GM19324 (cell line): ENCODE measurements around the gene GYPC.
"Not testable (repeated sequence)": the region's sequence is repeated elsewhere in the genome, so short reads cannot be mapped to it uniquely, and the experiment has no call there.

Experiments used
- ATAC-seq: cut with Tn5 transposase; IDR thresholded peaks from one replicate; pipeline ENCODE4 v1.9.1; 2021; ENCODE audit warnings: mild to moderate bottlenecking, moderate library complexity; ENCODE audit not compliant: unreplicated experiment, low FRiP score

The GYPC gene

DNA sequence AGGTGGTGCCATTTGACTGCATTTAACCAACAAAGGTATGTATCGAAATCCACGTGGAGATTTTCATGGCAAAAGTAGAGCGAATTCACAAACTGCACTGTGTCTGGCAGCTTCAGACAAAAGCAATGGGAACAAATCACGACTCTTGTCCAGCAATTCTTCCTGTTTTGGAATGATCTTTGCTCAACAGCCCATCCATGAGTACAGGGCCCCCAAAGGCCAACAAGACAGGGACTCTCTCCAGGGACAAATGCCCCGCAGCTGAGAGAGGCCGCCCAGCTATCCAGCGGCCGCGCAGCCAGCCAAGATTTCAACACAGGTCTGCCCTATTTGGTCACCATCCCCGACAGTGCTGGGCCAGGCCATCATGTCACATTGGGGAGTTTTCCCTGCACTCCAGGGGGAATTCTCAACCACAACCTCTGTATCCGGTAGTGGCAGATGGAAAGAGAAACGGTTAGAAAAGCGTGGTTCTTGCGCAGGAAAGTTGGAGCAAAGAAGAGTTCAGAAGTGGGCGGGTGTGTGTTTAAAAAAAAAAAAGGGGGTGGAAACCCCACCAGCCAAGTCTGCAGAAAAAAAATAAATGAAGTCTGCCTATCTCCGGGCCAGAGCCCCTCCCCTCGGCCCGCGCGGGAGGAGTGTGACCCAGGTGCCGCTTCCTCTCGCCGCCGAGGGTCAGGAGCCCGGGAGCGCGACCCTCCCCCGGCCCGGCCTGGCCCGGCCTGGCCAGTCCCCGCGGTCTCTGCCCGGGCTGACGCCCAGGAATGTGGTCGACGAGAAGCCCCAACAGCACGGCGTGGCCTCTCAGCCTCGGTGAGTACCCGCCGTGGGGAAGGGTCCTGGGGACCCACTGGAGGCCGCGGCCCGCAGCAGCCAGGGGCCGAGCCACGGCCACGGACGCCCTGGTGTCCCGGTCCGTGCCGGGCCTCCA, at the start of gene GYPC:
GYPC (plus strand) TSS at position 659 of the 931 bp plus-strand sequence; CDS start at position 765, 106 bp downstream.
- ATAC-seq, result peak; percentile 49

GRCh38 chr2:126614524-126615227, 41.3 kb upstream of the GYPC start:
- no peak for ATAC-seq

GRCh38 chr2:126616606-126617069, 39.3 kb upstream of the GYPC start:
- no peak for ATAC-seq

GRCh38 chr2:126620302-126620701, 35.7 kb upstream of the GYPC start:
- ATAC-seq, result no peak

GRCh38 chr2:126623000-126623399, 33.0 kb upstream of the GYPC start:
- ATAC-seq, result no peak

- ATAC-seq, result no peak
Measured at GRCh38 chr2:126627643-126628042, 28.3 kb upstream of the GYPC start.

DNA sequence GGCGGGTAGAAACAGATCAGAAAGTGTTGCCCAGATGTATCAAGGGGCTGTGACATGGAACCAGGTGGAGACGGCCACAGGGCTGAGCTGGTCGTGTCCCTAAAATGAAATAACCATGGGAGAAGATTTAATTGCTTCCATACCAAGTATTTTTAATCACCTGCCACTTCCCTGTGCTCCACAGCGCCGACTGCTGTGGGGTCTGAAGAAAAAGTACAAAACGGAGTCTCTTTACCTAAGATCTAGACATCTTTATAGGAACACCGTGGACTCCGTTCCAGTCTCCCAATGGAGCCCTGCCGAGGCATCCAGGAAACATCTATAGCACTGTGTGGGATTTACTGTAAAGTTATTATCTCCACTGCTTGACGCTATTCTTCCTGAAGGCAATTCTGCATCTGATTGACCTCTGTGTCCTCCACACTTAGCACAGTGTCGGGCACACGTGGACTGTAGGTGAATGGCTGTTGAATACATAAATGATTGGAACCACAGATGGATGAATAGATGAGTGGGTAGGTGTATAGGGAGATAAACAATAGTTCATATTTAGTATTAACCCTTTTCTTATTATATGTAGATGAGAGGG, 21.6 kb upstream of the GYPC start:
- no peak for ATAC-seq

GRCh38 chr2:126635281-126635680, 20.7 kb upstream of the GYPC start:
- ATAC-seq, result no peak

DNA sequence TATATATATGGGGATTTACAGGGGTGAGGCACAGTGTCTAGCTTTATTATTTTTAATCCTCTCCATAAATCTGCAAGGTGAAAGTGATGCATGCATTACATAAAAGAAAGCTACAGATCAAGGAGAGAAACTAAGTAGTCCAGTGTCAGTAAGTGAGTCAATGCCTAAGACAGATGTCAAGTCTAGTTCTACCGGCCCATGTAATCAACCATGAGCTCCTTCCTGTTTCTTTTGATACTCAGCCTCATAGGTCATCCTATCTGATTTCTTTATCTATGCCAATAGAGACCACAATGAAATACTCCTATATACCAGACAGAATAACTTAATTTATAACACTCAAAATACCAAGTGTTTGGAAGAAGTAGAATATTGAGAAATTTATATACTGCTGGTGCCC, 20.2 kb upstream of the GYPC start:
- no peak for ATAC-seq

- ATAC-seq, result no peak
Measured at GRCh38 chr2:126637386-126637785, 18.6 kb upstream of the GYPC start.

DNA sequence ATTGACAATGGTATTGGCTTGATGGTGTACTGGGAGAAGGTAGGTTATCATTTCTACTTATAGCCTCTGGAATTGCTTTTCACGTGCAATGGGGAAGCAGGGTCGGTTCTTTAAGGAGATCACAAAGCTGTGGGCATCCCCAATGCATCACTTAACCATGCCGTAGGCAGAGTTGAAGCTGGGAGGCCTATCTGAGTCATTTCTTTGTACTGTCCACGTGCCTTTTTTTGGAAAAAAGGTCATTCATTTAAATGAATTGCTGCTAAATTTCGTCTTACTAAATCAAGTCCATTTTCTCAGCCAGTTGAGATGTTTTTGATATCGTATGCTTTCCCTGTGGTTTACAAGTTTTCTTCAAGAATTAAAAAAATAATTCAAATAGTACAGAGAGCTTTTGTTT, 17.2 kb upstream of the GYPC start:
- ATAC-seq, result no peak

GRCh38 chr2:126639276-126639675, 16.7 kb upstream of the GYPC start:
- no peak for ATAC-seq

DNA sequence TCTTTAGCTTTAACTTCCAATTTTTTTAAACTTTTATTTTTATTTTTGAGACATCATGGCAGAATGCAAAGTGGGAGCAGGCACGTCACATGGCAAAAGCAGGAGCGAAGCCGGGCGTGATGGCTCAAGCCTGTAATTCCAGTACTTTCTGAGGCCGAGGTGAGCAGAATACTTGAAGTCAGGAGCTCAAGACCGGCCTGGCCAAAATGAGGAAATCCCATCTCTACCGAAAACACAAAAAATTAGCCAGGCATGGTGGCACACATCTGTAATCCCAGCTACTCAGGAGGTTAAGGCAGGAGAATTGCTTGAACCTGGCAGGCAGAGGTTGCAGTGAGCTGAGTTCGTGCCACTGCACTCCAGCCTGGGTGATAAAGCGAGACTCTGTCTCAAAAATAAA, 14.7 kb upstream of the GYPC start:
- ATAC-seq, result not testable (repeated sequence)

- no peak for ATAC-seq
Measured at GRCh38 chr2:126642031-126642430, 13.9 kb upstream of the GYPC start.

- no peak for ATAC-seq
Measured at GRCh38 chr2:126643431-126643830, 12.5 kb upstream of the GYPC start.

GRCh38 chr2:126643972-126644371, 12.0 kb upstream of the GYPC start:
- no peak for ATAC-seq

- ATAC-seq, result peak; percentile 73
Measured at GRCh38 chr2:126644630-126645191, 11.2 kb upstream of the GYPC start.

- ATAC-seq, result peak; percentile 40
Measured at GRCh38 chr2:126645211-126645618, 10.7 kb upstream of the GYPC start.

DNA sequence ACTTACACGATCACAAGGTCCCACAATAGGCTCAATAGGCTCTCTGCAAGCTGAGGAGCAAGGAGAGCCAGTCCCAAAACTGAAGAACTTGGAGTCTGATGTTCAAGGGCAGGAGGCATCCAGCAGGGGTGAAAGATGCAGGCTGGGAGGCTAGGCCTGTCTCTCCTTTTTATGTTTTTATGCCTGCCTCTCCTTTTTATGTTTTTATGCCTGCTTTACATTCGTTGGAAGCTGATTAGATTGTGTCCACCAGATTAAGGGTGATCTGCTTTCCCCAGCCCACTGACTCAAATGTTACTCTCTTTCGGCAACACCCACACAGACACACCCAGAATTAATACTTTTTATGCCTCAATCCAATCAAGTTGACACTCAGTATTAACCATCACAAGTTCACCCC, 9.9 kb upstream of the GYPC start:
- ATAC-seq, result no peak

DNA sequence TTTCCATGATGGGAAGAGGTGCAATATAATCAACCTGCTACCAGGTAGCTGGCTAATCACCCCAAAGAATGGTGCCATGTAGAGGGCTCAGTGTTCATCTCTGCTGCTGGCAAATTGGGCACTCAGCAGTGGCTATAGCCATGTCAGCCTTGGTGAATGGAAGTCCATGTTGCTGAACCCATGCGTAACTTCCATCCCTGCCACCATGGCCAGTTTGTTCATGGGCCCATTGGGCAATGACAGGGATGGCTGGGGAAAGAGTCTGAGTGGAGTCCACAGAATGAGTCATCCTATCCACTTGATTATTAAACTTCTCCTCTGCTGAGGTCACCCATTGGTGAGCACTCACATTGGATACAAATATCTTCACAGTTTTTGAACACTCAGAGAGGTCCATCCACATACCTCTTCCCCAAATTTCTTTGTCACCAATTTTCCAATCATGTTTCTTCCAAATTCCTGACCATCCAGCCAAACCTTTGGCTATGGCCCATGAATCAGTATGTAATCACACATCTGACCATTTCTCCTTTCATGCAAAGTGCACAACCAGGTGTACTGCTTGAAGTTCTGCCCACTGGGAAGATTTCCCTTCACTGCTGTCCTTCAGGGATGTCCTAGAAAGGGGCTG, 8.1 kb upstream of the GYPC start:
- ATAC-seq, result not testable (repeated sequence)
